HepG2 (cell line): ENCODE data around the gene PTPRU. TPM values are rescaled to one million over a fixed set of nuclear protein-coding genes. Genes with fewer than 3 reads are reported as not detected.

ENCODE experiments used
- ATAC-seq: fragments of 200-7000 bp; cut with Tn5 transposase; 3 replicates; pipeline ENCODE4 v1.9.1; 2020; ENCODE audit warnings: mild to moderate bottlenecking, moderate library complexity
- BruUV-seq: library from RNA; stranded (reverse); fragments of 400-500 nt; replicated peaks from 2 replicates; lab custom pipeline; 2021; lab: Mats Ljungman, UMichigan
- CTCF ChIA-PET: fragments of 300-600 bp; formaldehyde crosslinking; extraction: SDS; loops from one replicate; lab custom pipeline; 2021; ENCODE audit warnings: low total read pairs, inconsistent platforms, low intra/inter-chr PET ratio; lab: Yijun Ruan, JAX
- POLR2A ChIA-PET: fragments of 350-600 bp; sonication (Branson Sonifier 250); formaldehyde crosslinking; loops from one replicate; lab custom pipeline; 2020; ENCODE audit warnings: antibody characterized with exemption, inconsistent platforms; lab: Yijun Ruan, JAX
- DNase-seq: peaks from one replicate; pipeline ENCODE4 v3.0.0-alpha.2; 2015; ENCODE audit warnings: low spot score
- FAIRE-seq: peaks from 3 replicates; lab custom pipeline; 2011; peaks lifted over from hg19 to GRCh38; lab: Jason Lieb, UNC
- H2AFZ ChIP-seq: one replicate; pipeline ENCODE4 v1.6.1; 2011; ENCODE audit warnings: low read length, inconsistent platforms
- H3K27ac ChIP-seq: fragments of 300-600 bp; 3 replicates; pipeline ENCODE4 v1.8.0; 2011; ENCODE audit warnings: mixed run types, mild to moderate bottlenecking, mixed read lengths, low read length, inconsistent platforms; ENCODE audit not compliant: insufficient read depth; ENCODE audit errors: extremely low read length
- H3K27me3 ChIP-seq, 2 experiments: fragments of 200-600 bp in 1 of 2; 2 replicates in 1 of 2; 3 replicates in 1 of 2; pipeline versions ENCODE4 v1.6.0 to v1.8.0; 2011; ENCODE audit warnings: low read length in 2 of 2, mild to moderate bottlenecking in 2 of 2, moderate library complexity in 2 of 2, inconsistent platforms in 1 of 2; ENCODE audit not compliant: insufficient read depth in 2 of 2, control insufficient read depth in 1 of 2
- H3K36me3 ChIP-seq, 2 experiments: fragments of 200-600 bp in 1 of 2; replicated peaks in 1 of 2; 2 replicates in 1 of 2; 3 replicates in 1 of 2; pipeline versions ENCODE4 v1.5.1 to v1.8.0; 2011; ENCODE audit warnings: low read length in 2 of 2, inconsistent platforms in 1 of 2; ENCODE audit not compliant: insufficient read depth in 2 of 2, control insufficient read depth in 1 of 2
- H3K4me1 ChIP-seq: 2 replicates; pipeline ENCODE4 v1.5.1; 2012; ENCODE audit warnings: low read length, inconsistent platforms; ENCODE audit not compliant: insufficient read depth
- H3K4me2 ChIP-seq: 2 replicates; pipeline ENCODE4 v1.6.0; 2011; ENCODE audit warnings: low read depth, low read length, inconsistent platforms
- H3K4me3 ChIP-seq, 3 experiments: fragments of 200-600 bp in 1 of 3; sonication (generic), shearing (Covaris generic) in 1 of 3; replicated peaks in 1 of 3; 2 replicates each; pipeline ENCODE4 v1.5.1; 2011 to 2016; ENCODE audit warnings: low read length in 3 of 3, inconsistent platforms in 2 of 3, low read depth in 2 of 3, mild to moderate bottlenecking in 2 of 3, control low read depth in 1 of 3, mixed read lengths in 1 of 3; ENCODE audit not compliant: insufficient read depth in 1 of 3
- H3K79me2 ChIP-seq: one replicate; pipeline ENCODE4 v1.6.1; 2011; ENCODE audit warnings: low read length, inconsistent platforms; ENCODE audit not compliant: insufficient read depth
- H3K9ac ChIP-seq: 2 replicates; pipeline ENCODE4 v1.6.0; 2011; ENCODE audit warnings: mild to moderate bottlenecking, low read depth, low read length, inconsistent platforms; ENCODE audit not compliant: insufficient read depth
- H3K9me3 ChIP-seq: 2 replicates; pipeline ENCODE4 v1.5.1; 2012; ENCODE audit warnings: mild to moderate bottlenecking, low read length
- H4K20me1 ChIP-seq: 2 replicates; pipeline ENCODE4 v1.6.0; 2011; ENCODE audit warnings: inconsistent platforms, mild to moderate bottlenecking, low read length, moderate library complexity; ENCODE audit not compliant: insufficient read depth
- ATRX ChIP-seq: sonication (generic); formaldehyde crosslinking; IDR thresholded peaks from 2 replicates; pipeline ENCODE4 v1.4.0; 2020; ENCODE audit warnings: missing genetic modification reagents, borderline replicate concordance
- JUND ChIP-seq: sonication (generic); formaldehyde crosslinking; IDR thresholded peaks from 2 replicates; pipeline ENCODE4 v1.8.0; 2022; ENCODE audit warnings: mild to moderate bottlenecking, missing genetic modification reagents
- MAX ChIP-seq: IDR thresholded peaks from 2 replicates; pipeline ENCODE4 v1.6.1; 2012; ENCODE audit warnings: inconsistent platforms
- MYNN ChIP-seq: sonication (generic); formaldehyde crosslinking; IDR thresholded peaks from 2 replicates; pipeline ENCODE4 v1.4.0; 2020; ENCODE audit warnings: mild to moderate bottlenecking, low read depth, missing genetic modification reagents
- NFE2L1 ChIP-seq: sonication (generic); formaldehyde crosslinking; IDR thresholded peaks from 2 replicates; pipeline ENCODE4 v1.4.0; 2020; ENCODE audit warnings: missing genetic modification reagents, mild to moderate bottlenecking, borderline replicate concordance
- PITX1 ChIP-seq: sonication (generic); formaldehyde crosslinking; IDR thresholded peaks from 2 replicates; pipeline ENCODE4 v1.5.1; 2020; ENCODE audit warnings: mild to moderate bottlenecking, missing genetic modification reagents
- RFX3 ChIP-seq: IDR thresholded peaks from 2 replicates; pipeline ENCODE4 v1.6.1; 2016; ENCODE audit warnings: missing biosample characterization, missing genetic modification reagents
- SALL1 ChIP-seq: sonication (generic); formaldehyde crosslinking; IDR thresholded peaks from 2 replicates; pipeline ENCODE4 v1.8.0; 2022; ENCODE audit warnings: mild to moderate bottlenecking, missing genetic modification reagents
- ZMAT3 ChIP-seq: sonication (generic); formaldehyde crosslinking; conservative IDR thresholded peaks from 2 replicates; pipeline ENCODE4 v1.7.0; 2021; ENCODE audit warnings: missing genetic modification reagents
- ZNF354B ChIP-seq: sonication (generic); formaldehyde crosslinking; IDR thresholded peaks from 2 replicates; pipeline ENCODE4 v1.8.0; 2022; ENCODE audit warnings: mild to moderate bottlenecking, missing genetic modification reagents
- ZNF577 ChIP-seq: sonication (generic); formaldehyde crosslinking; IDR thresholded peaks from 2 replicates; pipeline ENCODE4 v1.4.0; 2020; ENCODE audit warnings: mild to moderate bottlenecking, low read depth, missing genetic modification reagents, borderline replicate concordance
- ZNF740 ChIP-seq: sonication (generic); formaldehyde crosslinking; IDR thresholded peaks from 2 replicates; pipeline ENCODE4 v1.4.0; 2020; ENCODE audit warnings: missing genetic modification reagents
- WGBS: methylation state at CpG from one replicate; pipeline ENCODE4 v1.1.6; 2017; ENCODE audit warnings: low lambda C conversion rate; 5-methylcytosine and 5-hydroxymethylcytosine counted together
- in situ Hi-C: cut with HindIII; loops from 2 replicates; pipeline ENCODE4 v1.10.0; 2017; ENCODE audit warnings: low pct_unique_long_range_greater_than_20kb; ENCODE audit not compliant: extremely low pct_ligation_motif_present
- intact Hi-C: fragments of 100-400 bp; cut with micrococcal nuclease; formaldehyde crosslinking; loops from one replicate; pipeline ENCODE4 v1.10.0; 2022; ENCODE audit not compliant: unreplicated experiment
- polyA plus RNA-seq, 8 experiments: library from polyadenylated mRNA; depleted of rRNA in 3 of 8; stranded (reverse) in 7 of 8; unstranded in 1 of 8; fragments of >200 nt; fragmentation: Illumina TruSeq in 4 of 8; extraction: Trizol in 4 of 8; gene quantifications; 2 replicates each; pipeline versions ENCODE4 v1.2.1 to v1.2.3, GENCODE V29; 2011 to 2016; ENCODE audit warnings: low read depth in 4 of 8, missing spikeins in 1 of 8, mixed read lengths in 1 of 8; ENCODE audit not compliant: insufficient read depth in 1 of 8
- total RNA-seq, 5 experiments: library from RNA; depleted of rRNA; stranded (reverse); fragments of >200 nt; fragmentation: Illumina TruSeq; extraction: Trizol; gene quantifications; 2 replicates each; pipeline ENCODE4 v1.2.3, GENCODE V29; 2016; ENCODE audit warnings: low read depth in 1 of 5
- TF ChIP-seq, protein P1 (sequence below): sonication (generic); formaldehyde crosslinking; IDR thresholded peaks from 2 replicates; pipeline ENCODE4 v1.4.0; 2020; ENCODE audit warnings: mild to moderate bottlenecking, missing genetic modification reagents
- TF ChIP-seq, protein P2 (sequence below): IDR thresholded peaks from 2 replicates; pipeline ENCODE4 v1.6.1; 2016; ENCODE audit warnings: missing compliant biosample characterization, missing genetic modification reagents, borderline replicate concordance
- TF ChIP-seq, protein P3 (sequence below): sonication (generic); formaldehyde crosslinking; conservative IDR thresholded peaks from 2 replicates; pipeline ENCODE4 v1.4.0; 2020; ENCODE audit warnings: missing genetic modification reagents

PTPRU gene
- total and polyA plus RNA-seq, 2 of the 13 experiments (the other 11 are each of a cell fraction or from before 2014, with no cell fraction given) = 21.6 to 22.3 TPM

GRCh38 chr1:29371332-29371731, 135.0 kb downstream of the PTPRU start:
- no peak overlapping the region for H3K4me3 ChIP-seq
- CTCF ChIA-PET = no interaction called here
- WGBS = 11% methylated on average over 5 of the region's 5 CpGs
- no peaks in the 10 kb centered on the region for H3K9me3 ChIP-seq
- H3K4me1 ChIP-seq = no peaks in the 10 kb centered on the region
- H4K20me1 ChIP-seq = no peaks in the 10 kb centered on the region
- POLR2A ChIA-PET = no interaction called here
- intact Hi-C loops (no loop called here), in situ Hi-C loops (no loop called here)
- no peak overlapping the region for H2AFZ ChIP-seq
- no TSS peak for BruUV-seq
- DNase-seq = no peak
- H3K36me3 ChIP-seq = no peaks in the 10 kb centered on the region
- no peak overlapping the region for H3K9ac ChIP-seq
- H3K4me2 ChIP-seq = no peak overlapping the region
- peaks cover 0 to 15% of the 10 kb centered on the region in 2 experiments; a peak in 3 of 5 replicates for H3K27me3 ChIP-seq
- H3K27ac ChIP-seq = no peak overlapping the region
- ATAC-seq = no peak
- H3K79me2 ChIP-seq = no peaks in the 10 kb centered on the region
- no peak for FAIRE-seq
- no peak for TF ChIP-seq ATRX (CRISPR knock-in tag)
- no peak for TF ChIP-seq JUND (CRISPR knock-in tag)
- TF ChIP-seq, protein P1, sequence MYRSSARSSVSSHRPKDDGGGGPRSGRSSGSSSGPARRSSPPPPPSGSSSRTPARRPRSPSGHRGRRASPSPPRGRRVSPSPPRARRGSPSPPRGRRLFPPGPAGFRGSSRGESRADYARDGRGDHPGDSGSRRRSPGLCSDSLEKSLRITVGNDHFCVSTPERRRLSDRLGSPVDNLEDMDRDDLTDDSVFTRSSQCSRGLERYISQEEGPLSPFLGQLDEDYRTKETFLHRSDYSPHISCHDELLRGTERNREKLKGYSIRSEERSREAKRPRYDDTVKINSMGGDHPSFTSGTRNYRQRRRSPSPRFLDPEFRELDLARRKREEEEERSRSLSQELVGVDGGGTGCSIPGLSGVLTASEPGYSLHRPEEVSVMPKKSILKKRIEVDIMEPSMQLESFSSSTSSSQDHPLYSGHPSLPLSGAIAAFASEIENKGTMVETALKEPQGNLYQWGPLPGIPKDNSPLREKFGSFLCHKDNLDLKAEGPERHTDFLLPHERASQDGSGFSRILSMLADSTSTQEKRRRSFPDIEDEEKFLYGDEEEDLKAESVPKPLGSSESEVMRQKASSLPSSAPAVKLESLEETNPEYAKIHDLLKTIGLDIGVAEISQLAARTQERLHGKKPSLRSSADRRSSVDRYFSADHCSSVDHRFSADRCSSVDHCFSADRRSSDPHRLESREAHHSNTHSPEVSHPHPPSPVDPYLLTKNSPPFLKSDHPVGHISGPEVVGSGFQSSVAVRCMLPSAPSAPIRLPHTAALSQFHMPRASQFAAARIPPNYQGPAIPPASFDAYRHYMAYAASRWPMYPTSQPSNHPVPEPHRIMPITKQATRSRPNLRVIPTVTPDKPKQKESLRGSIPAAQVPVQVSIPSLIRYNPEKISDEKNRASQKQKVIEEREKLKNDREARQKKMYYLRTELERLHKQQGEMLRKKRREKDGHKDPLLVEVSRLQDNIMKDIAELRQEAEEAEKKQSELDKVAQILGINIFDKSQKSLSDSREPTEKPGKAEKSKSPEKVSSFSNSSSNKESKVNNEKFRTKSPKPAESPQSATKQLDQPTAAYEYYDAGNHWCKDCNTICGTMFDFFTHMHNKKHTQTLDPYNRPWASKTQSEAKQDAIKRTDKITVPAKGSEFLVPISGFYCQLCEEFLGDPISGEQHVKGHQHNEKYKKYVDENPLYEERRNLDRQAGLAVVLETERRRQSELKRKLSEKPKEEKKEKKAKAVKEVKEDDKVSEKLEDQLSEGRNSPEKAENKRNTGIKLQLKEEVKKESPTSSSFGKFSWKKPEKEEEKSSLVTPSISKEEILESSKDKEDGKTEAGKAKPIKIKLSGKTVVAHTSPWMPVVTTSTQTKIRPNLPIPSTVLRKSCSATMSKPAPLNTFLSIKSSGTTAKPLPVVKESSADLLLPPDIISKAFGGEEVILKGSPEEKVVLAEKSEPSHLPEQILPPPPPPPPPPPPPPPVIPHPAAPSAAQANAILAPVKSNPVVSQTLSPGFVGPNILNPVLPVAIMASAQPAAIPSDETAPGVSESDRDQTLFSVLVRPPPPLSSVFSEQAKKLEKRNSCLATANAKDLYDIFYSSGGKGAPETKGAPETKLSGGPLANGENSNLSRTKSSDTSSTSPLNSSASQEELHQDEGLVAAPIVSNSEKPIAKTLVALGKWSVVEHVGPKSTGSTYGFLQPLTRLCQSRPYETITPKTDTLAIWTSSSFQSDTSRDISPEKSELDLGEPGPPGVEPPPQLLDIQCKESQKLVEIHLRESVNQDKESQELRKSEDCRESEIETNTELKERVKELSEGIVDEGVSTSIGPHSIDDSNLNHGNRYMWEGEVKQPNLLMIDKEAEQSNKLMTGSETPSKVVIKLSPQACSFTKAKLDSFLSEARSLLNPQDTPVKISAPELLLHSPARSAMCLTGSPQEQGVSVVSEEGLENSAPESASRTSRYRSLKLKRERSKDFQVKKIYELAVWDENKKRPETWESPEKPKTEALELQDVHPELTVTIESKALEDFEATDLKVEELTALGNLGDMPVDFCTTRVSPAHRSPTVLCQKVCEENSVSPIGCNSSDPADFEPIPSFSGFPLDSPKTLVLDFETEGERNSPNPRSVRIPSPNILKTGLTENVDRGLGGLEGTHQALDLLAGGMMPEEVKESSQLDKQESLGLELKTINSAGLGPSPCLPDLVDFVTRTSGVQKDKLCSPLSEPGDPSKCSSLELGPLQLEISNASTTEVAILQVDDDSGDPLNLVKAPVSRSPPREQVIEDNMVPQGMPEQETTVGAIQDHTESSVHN (CRISPR knock-in tag) = no peak
- TF ChIP-seq, protein P2, sequence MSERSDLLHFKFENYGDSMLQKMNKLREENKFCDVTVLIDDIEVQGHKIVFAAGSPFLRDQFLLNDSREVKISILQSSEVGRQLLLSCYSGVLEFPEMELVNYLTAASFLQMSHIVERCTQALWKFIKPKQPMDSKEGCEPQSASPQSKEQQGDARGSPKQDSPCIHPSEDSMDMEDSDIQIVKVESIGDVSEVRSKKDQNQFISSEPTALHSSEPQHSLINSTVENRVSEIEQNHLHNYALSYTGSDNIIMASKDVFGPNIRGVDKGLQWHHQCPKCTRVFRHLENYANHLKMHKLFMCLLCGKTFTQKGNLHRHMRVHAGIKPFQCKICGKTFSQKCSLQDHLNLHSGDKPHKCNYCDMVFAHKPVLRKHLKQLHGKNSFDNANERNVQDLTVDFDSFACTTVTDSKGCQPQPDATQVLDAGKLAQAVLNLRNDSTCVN (CRISPR knock-in tag) = no peak
- no peak for TF ChIP-seq NFE2L1 (CRISPR knock-in tag)
- TF ChIP-seq MAX = no peak
- no peak for TF ChIP-seq ZNF577 (CRISPR knock-in tag)
- no peak for TF ChIP-seq MYNN
- TF ChIP-seq ZNF354B (CRISPR knock-in tag) = no peak
- TF ChIP-seq, protein P3, sequence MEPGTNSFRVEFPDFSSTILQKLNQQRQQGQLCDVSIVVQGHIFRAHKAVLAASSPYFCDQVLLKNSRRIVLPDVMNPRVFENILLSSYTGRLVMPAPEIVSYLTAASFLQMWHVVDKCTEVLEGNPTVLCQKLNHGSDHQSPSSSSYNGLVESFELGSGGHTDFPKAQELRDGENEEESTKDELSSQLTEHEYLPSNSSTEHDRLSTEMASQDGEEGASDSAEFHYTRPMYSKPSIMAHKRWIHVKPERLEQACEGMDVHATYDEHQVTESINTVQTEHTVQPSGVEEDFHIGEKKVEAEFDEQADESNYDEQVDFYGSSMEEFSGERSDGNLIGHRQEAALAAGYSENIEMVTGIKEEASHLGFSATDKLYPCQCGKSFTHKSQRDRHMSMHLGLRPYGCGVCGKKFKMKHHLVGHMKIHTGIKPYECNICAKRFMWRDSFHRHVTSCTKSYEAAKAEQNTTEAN (CRISPR knock-in tag) = no peak
- TF ChIP-seq ZNF740 (CRISPR knock-in tag) = no peak
- TF ChIP-seq RFX3 (CRISPR knock-in tag) = no peak
- no peak for TF ChIP-seq PITX1
- no peak for TF ChIP-seq SALL1 (CRISPR knock-in tag)
- no peak for TF ChIP-seq ZMAT3 (CRISPR knock-in tag)
